HepG2 (cell line): Measurements from ENCODE around the gene SNAPIN. TPM values are rescaled to one million over a fixed set of nuclear protein-coding genes. Genes with fewer than 3 reads are reported as not detected.

Source experiments
- ATAC-seq: fragments of 200-7000 bp; cut with Tn5 transposase; 3 replicates; pipeline ENCODE4 v1.9.1; 2020; ENCODE audit warnings: mild to moderate bottlenecking, moderate library complexity
- BruUV-seq: library from RNA; stranded (reverse); fragments of 400-500 nt; replicated peaks from 2 replicates; lab custom pipeline; 2021; lab: Mats Ljungman, UMichigan
- CTCF ChIA-PET: fragments of 300-600 bp; formaldehyde crosslinking; extraction: SDS; loops from one replicate; lab custom pipeline; 2021; ENCODE audit warnings: low total read pairs, inconsistent platforms, low intra/inter-chr PET ratio; lab: Yijun Ruan, JAX
- POLR2A ChIA-PET: fragments of 350-600 bp; sonication (Branson Sonifier 250); formaldehyde crosslinking; loops from one replicate; lab custom pipeline; 2020; ENCODE audit warnings: antibody characterized with exemption, inconsistent platforms; lab: Yijun Ruan, JAX
- DNase-seq: peaks from one replicate; pipeline ENCODE4 v3.0.0-alpha.2; 2015; ENCODE audit warnings: low spot score
- FAIRE-seq: peaks from 3 replicates; lab custom pipeline; 2011; peaks lifted over from hg19 to GRCh38; lab: Jason Lieb, UNC
- H2AFZ ChIP-seq: one replicate; pipeline ENCODE4 v1.6.1; 2011; ENCODE audit warnings: low read length, inconsistent platforms
- H3K27ac ChIP-seq: fragments of 300-600 bp; 3 replicates; pipeline ENCODE4 v1.8.0; 2011; ENCODE audit warnings: mixed run types, mild to moderate bottlenecking, mixed read lengths, low read length, inconsistent platforms; ENCODE audit not compliant: insufficient read depth; ENCODE audit errors: extremely low read length
- H3K27me3 ChIP-seq, 2 experiments: fragments of 200-600 bp in 1 of 2; 2 replicates in 1 of 2; 3 replicates in 1 of 2; pipeline versions ENCODE4 v1.6.0 to v1.8.0; 2011; ENCODE audit warnings: low read length in 2 of 2, mild to moderate bottlenecking in 2 of 2, moderate library complexity in 2 of 2, inconsistent platforms in 1 of 2; ENCODE audit not compliant: insufficient read depth in 2 of 2, control insufficient read depth in 1 of 2
- H3K36me3 ChIP-seq, 2 experiments: fragments of 200-600 bp in 1 of 2; replicated peaks in 1 of 2; 2 replicates in 1 of 2; 3 replicates in 1 of 2; pipeline versions ENCODE4 v1.5.1 to v1.8.0; 2011; ENCODE audit warnings: low read length in 2 of 2, inconsistent platforms in 1 of 2; ENCODE audit not compliant: insufficient read depth in 2 of 2, control insufficient read depth in 1 of 2
- H3K4me1 ChIP-seq: 2 replicates; pipeline ENCODE4 v1.5.1; 2012; ENCODE audit warnings: low read length, inconsistent platforms; ENCODE audit not compliant: insufficient read depth
- H3K4me2 ChIP-seq: 2 replicates; pipeline ENCODE4 v1.6.0; 2011; ENCODE audit warnings: low read depth, low read length, inconsistent platforms
- H3K4me3 ChIP-seq, 3 experiments: fragments of 200-600 bp in 1 of 3; sonication (generic), shearing (Covaris generic) in 1 of 3; replicated peaks in 1 of 3; 2 replicates each; pipeline ENCODE4 v1.5.1; 2011 to 2016; ENCODE audit warnings: low read length in 3 of 3, inconsistent platforms in 2 of 3, low read depth in 2 of 3, mild to moderate bottlenecking in 2 of 3, control low read depth in 1 of 3, mixed read lengths in 1 of 3; ENCODE audit not compliant: insufficient read depth in 1 of 3
- H3K79me2 ChIP-seq: one replicate; pipeline ENCODE4 v1.6.1; 2011; ENCODE audit warnings: low read length, inconsistent platforms; ENCODE audit not compliant: insufficient read depth
- H3K9ac ChIP-seq: 2 replicates; pipeline ENCODE4 v1.6.0; 2011; ENCODE audit warnings: mild to moderate bottlenecking, low read depth, low read length, inconsistent platforms; ENCODE audit not compliant: insufficient read depth
- H3K9me3 ChIP-seq: 2 replicates; pipeline ENCODE4 v1.5.1; 2012; ENCODE audit warnings: mild to moderate bottlenecking, low read length
- H4K20me1 ChIP-seq: 2 replicates; pipeline ENCODE4 v1.6.0; 2011; ENCODE audit warnings: inconsistent platforms, mild to moderate bottlenecking, low read length, moderate library complexity; ENCODE audit not compliant: insufficient read depth
- CAMTA2 ChIP-seq: sonication (generic); formaldehyde crosslinking; IDR thresholded peaks from 2 replicates; pipeline ENCODE4 v1.4.0; 2020; ENCODE audit warnings: mild to moderate bottlenecking, missing genetic modification reagents, borderline replicate concordance
- GZF1 ChIP-seq: sonication (generic); formaldehyde crosslinking; IDR thresholded peaks from 2 replicates; pipeline ENCODE4 v1.5.1; 2020; ENCODE audit warnings: mild to moderate bottlenecking, missing genetic modification reagents
- NFYC ChIP-seq: IDR thresholded peaks from 2 replicates; pipeline ENCODE4 v1.6.1; 2016; ENCODE audit warnings: missing genetic modification reagents, missing compliant biosample characterization
- TFDP2 ChIP-seq: sonication (generic); formaldehyde crosslinking; IDR thresholded peaks from 2 replicates; pipeline ENCODE4 v1.4.0; 2020; ENCODE audit warnings: missing genetic modification reagents
- ZBTB37 ChIP-seq: sonication (generic); formaldehyde crosslinking; IDR thresholded peaks from 2 replicates; pipeline ENCODE4 v1.4.0; 2020; ENCODE audit warnings: mild to moderate bottlenecking, missing genetic modification reagents
- ZNF547 ChIP-seq: sonication (generic); formaldehyde crosslinking; IDR thresholded peaks from 2 replicates; pipeline ENCODE4 v1.5.1; 2020; ENCODE audit warnings: mild to moderate bottlenecking, missing genetic modification reagents
- WGBS: methylation state at CpG from one replicate; pipeline ENCODE4 v1.1.6; 2017; ENCODE audit warnings: low lambda C conversion rate; 5-methylcytosine and 5-hydroxymethylcytosine counted together
- in situ Hi-C: cut with HindIII; loops from 2 replicates; pipeline ENCODE4 v1.10.0; 2017; ENCODE audit warnings: low pct_unique_long_range_greater_than_20kb; ENCODE audit not compliant: extremely low pct_ligation_motif_present
- intact Hi-C: fragments of 100-400 bp; cut with micrococcal nuclease; formaldehyde crosslinking; loops from one replicate; pipeline ENCODE4 v1.10.0; 2022; ENCODE audit not compliant: unreplicated experiment
- polyA plus RNA-seq, 8 experiments: library from polyadenylated mRNA; depleted of rRNA in 3 of 8; stranded (reverse) in 7 of 8; unstranded in 1 of 8; fragments of >200 nt; fragmentation: Illumina TruSeq in 4 of 8; extraction: Trizol in 4 of 8; gene quantifications; 2 replicates each; pipeline versions ENCODE4 v1.2.1 to v1.2.3, GENCODE V29; 2011 to 2016; ENCODE audit warnings: low read depth in 4 of 8, missing spikeins in 1 of 8, mixed read lengths in 1 of 8; ENCODE audit not compliant: insufficient read depth in 1 of 8
- total RNA-seq, 5 experiments: library from RNA; depleted of rRNA; stranded (reverse); fragments of >200 nt; fragmentation: Illumina TruSeq; extraction: Trizol; gene quantifications; 2 replicates each; pipeline ENCODE4 v1.2.3, GENCODE V29; 2016; ENCODE audit warnings: low read depth in 1 of 5
- TF ChIP-seq, protein P1 (sequence below): IDR thresholded peaks from 2 replicates; pipeline ENCODE4 v1.6.1; 2016; ENCODE audit warnings: control low read depth

The SNAPIN gene
- total and polyA plus RNA-seq, 2 of the 13 experiments (the other 11 are each of a cell fraction or from before 2014, with no cell fraction given) = 23.9 to 25.7 TPM

GRCh38 chr1:153635872-153636271, 22.6 kb upstream of the SNAPIN start:
- intact Hi-C loops = no loop called here
- BruUV-seq = no TSS peak
- peak overlapping the region; percentile 79 for H3K4me2 ChIP-seq
- FAIRE-seq (no peak), DNase-seq (no peak), ATAC-seq (no peak)
- TF ChIP-seq GZF1 (CRISPR knock-in tag) = no peak
- TF ChIP-seq CAMTA2 = no peak
- no peak for TF ChIP-seq ZBTB37
- no peak for TF ChIP-seq NFYC (CRISPR knock-in tag)
- TF ChIP-seq ZNF547 (CRISPR knock-in tag) = no peak
- no peak for TF ChIP-seq TFDP2 (CRISPR knock-in tag)
- TF ChIP-seq, protein P1, sequence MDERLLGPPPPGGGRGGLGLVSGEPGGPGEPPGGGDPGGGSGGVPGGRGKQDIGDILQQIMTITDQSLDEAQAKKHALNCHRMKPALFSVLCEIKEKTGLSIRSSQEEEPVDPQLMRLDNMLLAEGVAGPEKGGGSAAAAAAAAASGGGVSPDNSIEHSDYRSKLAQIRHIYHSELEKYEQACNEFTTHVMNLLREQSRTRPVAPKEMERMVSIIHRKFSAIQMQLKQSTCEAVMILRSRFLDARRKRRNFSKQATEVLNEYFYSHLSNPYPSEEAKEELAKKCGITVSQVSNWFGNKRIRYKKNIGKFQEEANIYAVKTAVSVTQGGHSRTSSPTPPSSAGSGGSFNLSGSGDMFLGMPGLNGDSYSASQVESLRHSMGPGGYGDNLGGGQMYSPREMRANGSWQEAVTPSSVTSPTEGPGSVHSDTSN (CRISPR knock-in tag) = no peak
- no peaks in the 10 kb centered on the region for H3K9me3 ChIP-seq
- WGBS = 91% methylated on average over 7 of the region's 7 CpGs
- H3K27ac ChIP-seq = no peak overlapping the region
- H3K27me3 ChIP-seq = no peaks in the 10 kb centered on the region
- H3K9ac ChIP-seq = no peak overlapping the region
- H3K4me3 ChIP-seq = no peak overlapping the region
- ChIA-PET CTCF (no interaction called here), POLR2A (interaction anchor here (2.5 to 2.7 kb wide), 4 partner anchors 12 to 28 kb away, joined by 9 to 63 read pairs (median 45); partner anchors contain the start of genes S100A16 and SNAPIN)
- no peak overlapping the region for H2AFZ ChIP-seq
- H3K36me3 ChIP-seq = peaks cover 10 to 49% of the 10 kb centered on the region in 2 experiments
- peaks cover 48% of the 10 kb centered on the region for H3K4me1 ChIP-seq
- in situ Hi-C loops = no loop called here
- peaks cover 32% of the 10 kb centered on the region for H3K79me2 ChIP-seq
- peaks cover 13% of the 10 kb centered on the region for H4K20me1 ChIP-seq
